ENCODE data around the gene PPP3CB. TPM values are rescaled to one million over a fixed set of nuclear protein-coding genes. Genes with fewer than 3 reads are reported as not detected.

Gene PPP3CB
- polyA plus RNA-seq, 3 donors = 4.8 to 18.9 (median 6.5) TPM

GRCh38 chr10:73439055-73439454, 56.8 kb downstream of the PPP3CB start:
- Histone ChIP-seq H3K4me1 (ENCODE audit: control insufficient read depth in 1 of 2, insufficient read depth in 2 of 2, low read length in 2 of 2) (no peaks in the 10 kb centered on the region), H2AFZ (ENCODE audit: insufficient read depth, low read depth, low read length, poor library complexity, severe bottlenecking) (no peak overlapping the region), H3K9ac (ENCODE audit: insufficient read depth, low read length, poor library complexity, severe bottlenecking) (no peak overlapping the region), H3K36me3 (replicated peaks in 1 of 2; ENCODE audit: control insufficient read depth in 1 of 2, insufficient read depth in 2 of 2, low read length in 2 of 2) (peaks cover 65 to 96% of the 10 kb centered on the region in 2 donors), H4K20me1 (ENCODE audit: insufficient read depth, low read length) (no peaks in the 10 kb centered on the region), H3K27ac (ENCODE audit: low read depth in 1 of 2, low read length in 2 of 2) (no peak overlapping the region), H3K79me2 (ENCODE audit: insufficient read depth, low read length) (no peaks in the 10 kb centered on the region), H3K4me3 (replicated peaks in 1 of 3; ENCODE audit: low read depth in 2 of 3, low read length in 3 of 3) (no peak overlapping the region), H3K27me3 (ENCODE audit: control insufficient read depth in 2 of 2, insufficient read depth in 2 of 2, low read length in 2 of 2) (no peaks in the 10 kb centered on the region), H3K9me3 (replicated peaks in 1 of 2; ENCODE audit: control insufficient read depth in 1 of 2, insufficient read depth in 1 of 2, low read length in 2 of 2) (no peaks in the 10 kb centered on the region), H3K4me2 (replicated peaks; ENCODE audit: extremely low read depth, low read length, poor library complexity, severe bottlenecking) (no peak overlapping the region)
- H3K4me3 Mint-ChIP-seq = no peak overlapping the region
- no peak for DNase-seq
- peaks cover 58 to 72% of the 10 kb centered on the region in 2 donors for H3K36me3 Mint-ChIP-seq
- no peak for TF ChIP-seq CTCF (IDR thresholded peaks at IDR 0.05)
- no peak overlapping the region for H3K27ac Mint-ChIP-seq
- intact Hi-C loops (cut with micrococcal nuclease) = no loop called here
- H3K9me3 Mint-ChIP-seq = no peaks in the 10 kb centered on the region
- H3K4me1 Mint-ChIP-seq = no peaks in the 10 kb centered on the region
- no CpG with 5 or more reads among the region's 1 CpG for WGBS (ENCODE audit: insufficient coverage)
- no peaks in the 10 kb centered on the region for H3K27me3 Mint-ChIP-seq (ENCODE audit: low read depth in 3 of 3)

GRCh38 chr10:73433538-73433867, 62.3 kb downstream of the PPP3CB start, which contains the start of gene MSS51:
Gene MSS51, minus strand, starts transcription at chr10:73433561. Its CDS starts 5,277 bp downstream, at chr10:73428284.
- no peaks in the 10 kb centered on the region for H3K9me3 ChIP-seq (replicated peaks in 1 of 2; ENCODE audit: control insufficient read depth in 1 of 2, insufficient read depth in 1 of 2, low read length in 2 of 2)
- H3K9me3 Mint-ChIP-seq = no peaks in the 10 kb centered on the region
- H4K20me1 ChIP-seq (ENCODE audit: insufficient read depth, low read length) = no peaks in the 10 kb centered on the region
- no peak for TF ChIP-seq CTCF (IDR thresholded peaks at IDR 0.05)
- H3K27ac Mint-ChIP-seq = no peak within 1 kb of the TSS
- H3K4me1 Mint-ChIP-seq = no peaks in the 10 kb centered on the region
- H3K79me2 ChIP-seq (ENCODE audit: insufficient read depth, low read length) = no peaks in the 10 kb centered on the region
- H3K4me2 ChIP-seq (replicated peaks; ENCODE audit: extremely low read depth, low read length, poor library complexity, severe bottlenecking) = no peak within 1 kb of the TSS
- no peak within 1 kb of the TSS for H2AFZ ChIP-seq (ENCODE audit: insufficient read depth, low read depth, low read length, poor library complexity, severe bottlenecking)
- H3K27me3 ChIP-seq (ENCODE audit: control insufficient read depth in 2 of 2, insufficient read depth in 2 of 2, low read length in 2 of 2) = no peaks in the 10 kb centered on the region
- no peaks in the 10 kb centered on the region for H3K4me1 ChIP-seq (ENCODE audit: control insufficient read depth in 1 of 2, insufficient read depth in 2 of 2, low read length in 2 of 2)
- no peak within 1 kb of the TSS for H3K27ac ChIP-seq (ENCODE audit: low read depth in 1 of 2, low read length in 2 of 2)
- no peak within 1 kb of the TSS for H3K9ac ChIP-seq (ENCODE audit: insufficient read depth, low read length, poor library complexity, severe bottlenecking)
- no peak within 1 kb of the TSS for H3K4me3 Mint-ChIP-seq
- H3K27me3 Mint-ChIP-seq (ENCODE audit: low read depth in 3 of 3) = no peaks in the 10 kb centered on the region
- no peak within 1 kb of the TSS for H3K4me3 ChIP-seq (replicated peaks in 1 of 3; ENCODE audit: low read depth in 2 of 3, low read length in 3 of 3)
- intact Hi-C loops (cut with micrococcal nuclease) = no loop called here
- H3K36me3 ChIP-seq (replicated peaks in 1 of 2; ENCODE audit: control insufficient read depth in 1 of 2, insufficient read depth in 2 of 2, low read length in 2 of 2) = peaks cover 31 to 64% of the 10 kb centered on the region in 2 donors
- no peak for DNase-seq
- H3K36me3 Mint-ChIP-seq = peaks cover 45 to 57% of the 10 kb centered on the region in 2 donors

All from CD14-positive monocyte (primary cell).